ENCODE data around the gene KLK6.

The KLK6 gene

DNA sequence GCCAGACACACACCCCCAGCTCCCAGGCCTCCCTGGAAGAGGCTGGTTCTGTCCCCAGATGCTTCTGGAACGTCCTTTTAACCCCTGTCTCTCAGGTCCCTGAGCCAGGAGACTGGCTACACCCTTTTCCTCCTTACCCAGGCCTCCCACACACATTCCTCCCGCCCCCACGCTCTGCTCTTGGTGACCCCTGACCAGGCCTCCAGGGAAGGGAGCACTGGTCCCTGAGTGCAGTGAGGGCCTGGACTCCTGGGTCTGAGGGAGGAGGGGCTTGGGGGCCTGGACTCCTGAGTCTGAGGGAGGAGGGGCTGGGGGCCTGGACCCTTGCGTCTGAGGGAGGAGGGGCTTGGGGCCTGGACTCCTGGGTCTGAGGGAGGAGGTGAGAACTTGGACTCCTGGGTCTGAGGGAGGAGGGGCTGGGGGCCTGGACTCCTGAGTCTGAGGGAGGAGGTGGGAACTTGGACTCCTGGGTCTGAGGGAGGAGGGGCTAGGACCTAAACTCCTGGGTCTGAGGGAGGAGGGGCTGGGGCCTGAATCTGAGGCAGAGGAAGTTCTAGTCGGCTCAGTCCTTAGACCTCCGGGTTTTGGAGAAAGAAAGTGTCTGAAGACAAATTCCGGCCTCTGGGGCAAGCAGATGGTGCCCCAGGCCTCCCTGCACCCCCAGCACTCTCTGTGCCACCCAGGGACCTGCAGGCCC is 527 bp downstream of the KLK6 start:
- Histone ChIP-seq H3K9ac (ENCODE audit: low read length) (no peak overlapping the region), H3K36me3 (ENCODE audit: control insufficient read depth, low read depth, low read length) (no peaks in the 10 kb centered on the region), H3K27ac (ENCODE audit: low read length) (no peak overlapping the region), H3K27me3 (ENCODE audit: control insufficient read depth, insufficient read depth, low read length) (no peaks in the 10 kb centered on the region), H3K9me3 (ENCODE audit: control insufficient read depth, low read depth, low read length) (no peaks in the 10 kb centered on the region), H3K4me1 (ENCODE audit: control insufficient read depth, low read depth, low read length) (no peaks in the 10 kb centered on the region), H3K4me3 (ENCODE audit: low read length) (no peak overlapping the region)

DNA sequence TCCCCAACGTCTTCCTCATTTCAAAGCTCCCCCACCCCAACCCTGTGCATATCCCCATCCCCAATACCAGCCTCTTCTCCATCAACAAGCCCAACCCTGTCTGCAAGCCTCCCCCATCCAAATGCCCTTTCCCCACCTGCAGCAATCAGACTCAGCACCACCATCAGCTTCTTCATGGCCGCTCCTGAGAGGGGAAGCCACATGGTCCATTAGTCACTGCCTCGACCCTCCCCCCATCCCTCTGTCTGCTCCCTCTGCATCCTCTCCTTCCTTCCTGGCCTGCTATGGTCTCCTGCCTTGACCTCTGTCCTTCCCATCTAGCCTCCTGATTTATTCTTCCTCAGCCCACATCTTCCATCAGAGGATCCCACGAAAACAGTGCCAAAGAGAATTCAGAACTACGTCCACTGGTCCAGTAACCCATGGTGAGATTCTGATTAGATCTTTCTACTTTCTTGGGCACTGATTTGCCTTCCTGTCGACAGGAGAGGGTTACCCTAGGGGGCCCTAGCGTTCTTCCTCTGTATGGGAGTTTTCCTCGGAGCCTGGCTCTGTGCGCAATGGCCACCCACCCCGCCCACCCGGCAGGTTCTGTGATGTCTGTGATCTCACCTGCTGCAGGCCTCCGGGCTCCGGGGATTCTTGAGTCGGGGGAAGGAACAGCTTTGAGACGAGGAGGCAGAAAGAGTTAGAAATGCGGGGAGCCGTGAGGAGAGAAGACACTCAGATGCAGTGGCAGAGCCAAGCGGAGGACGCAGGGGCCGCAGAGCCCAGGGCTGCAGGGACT is 1.3 kb downstream of the KLK6 start:
- H3K4me3 ChIP-seq (ENCODE audit: low read length): no peak overlapping the region
- no peak overlapping the region for H3K9ac ChIP-seq (ENCODE audit: low read length)
- H3K4me1 ChIP-seq (ENCODE audit: control insufficient read depth, low read depth, low read length): no peaks in the 10 kb centered on the region
- no peaks in the 10 kb centered on the region for H3K36me3 ChIP-seq (ENCODE audit: control insufficient read depth, low read depth, low read length)
- H3K9me3 ChIP-seq (ENCODE audit: control insufficient read depth, low read depth, low read length): no peaks in the 10 kb centered on the region
- no peaks in the 10 kb centered on the region for H3K27me3 ChIP-seq (ENCODE audit: control insufficient read depth, insufficient read depth, low read length)
- H3K27ac ChIP-seq (ENCODE audit: low read length): no peak overlapping the region

DNA sequence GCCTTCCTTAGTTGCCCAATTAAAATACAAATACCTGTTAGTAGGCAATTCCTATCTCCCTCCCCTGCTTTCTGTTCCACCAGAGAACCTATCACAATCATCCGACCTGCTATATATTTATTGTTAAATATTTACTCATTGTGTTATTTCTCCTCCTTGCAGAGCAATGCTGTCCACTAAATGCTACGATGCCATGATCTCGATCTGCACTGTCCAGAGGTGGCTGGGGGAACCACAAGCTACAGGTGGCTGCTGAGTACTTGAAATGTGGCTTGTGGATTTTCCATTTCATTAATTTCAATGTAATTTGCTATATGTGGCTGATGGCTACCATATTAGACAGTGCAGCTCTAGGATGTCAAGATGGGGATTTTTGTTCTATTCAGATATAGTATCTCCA is 5.1 kb downstream of the KLK6 start:
- H3K9ac ChIP-seq (ENCODE audit: low read length): no peak overlapping the region

DNA sequence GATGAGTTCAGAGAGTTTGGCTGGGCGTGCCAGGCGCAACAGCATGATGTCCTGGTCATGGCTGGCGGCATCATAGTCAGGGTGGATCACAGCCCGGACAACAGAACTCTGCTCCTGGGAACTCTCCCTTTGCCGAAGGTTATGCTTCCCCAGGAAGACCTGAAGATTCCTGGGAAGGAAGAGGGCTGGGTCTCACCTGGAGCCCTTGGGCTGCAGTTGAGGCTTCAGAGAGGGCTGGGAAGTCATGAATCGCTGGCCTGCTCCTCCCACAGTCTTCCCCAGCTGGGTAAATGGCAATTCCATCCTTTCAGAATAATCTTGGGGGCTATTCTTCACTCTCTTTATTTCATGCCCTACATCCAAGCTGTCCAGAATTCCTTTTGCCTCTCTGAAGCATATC is 6.0 kb downstream of the KLK6 start:
- Histone ChIP-seq H3K9ac (ENCODE audit: low read length) (no peak overlapping the region), H3K4me3 (ENCODE audit: low read length) (no peak overlapping the region), H3K9me3 (ENCODE audit: control insufficient read depth, low read depth, low read length) (no peaks in the 10 kb centered on the region)

More for the DNA sequence above, 5.1 kb downstream of the KLK6 start:
- no peaks in the 10 kb centered on the region for H3K4me1 ChIP-seq (ENCODE audit: control insufficient read depth, low read depth, low read length)
- H3K27ac ChIP-seq (ENCODE audit: low read length): no peak overlapping the region
- no peaks in the 10 kb centered on the region for H3K36me3 ChIP-seq (ENCODE audit: control insufficient read depth, low read depth, low read length)
- H3K9me3 ChIP-seq (ENCODE audit: control insufficient read depth, low read depth, low read length): no peaks in the 10 kb centered on the region
- H3K27me3 ChIP-seq (ENCODE audit: control insufficient read depth, insufficient read depth, low read length): no peaks in the 10 kb centered on the region
- H3K4me3 ChIP-seq (ENCODE audit: low read length): no peak overlapping the region

DNA sequence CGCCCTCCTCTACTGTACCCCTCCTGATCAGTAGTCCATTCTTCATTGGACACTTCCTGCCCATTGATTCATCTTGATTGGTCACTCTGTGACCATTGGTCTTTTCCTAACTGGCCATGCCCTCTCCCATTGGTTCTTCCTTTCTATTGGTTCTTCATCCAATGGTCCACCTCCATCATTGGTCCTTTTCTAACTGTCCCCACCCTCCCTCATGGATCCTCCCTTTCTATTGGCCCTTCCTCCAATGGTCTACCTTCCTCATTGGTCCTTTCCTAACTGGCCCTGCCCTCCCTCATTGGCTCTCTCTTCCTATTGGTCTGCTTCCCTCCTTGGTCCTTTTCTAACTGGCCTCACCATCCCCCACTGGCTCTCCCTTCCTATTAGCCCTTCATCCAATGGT is 7.1 kb downstream of the KLK6 start:
- no peak overlapping the region for H3K4me3 ChIP-seq (ENCODE audit: low read length)
- H3K9me3 ChIP-seq (ENCODE audit: control insufficient read depth, low read depth, low read length): no peaks in the 10 kb centered on the region
- no peak overlapping the region for H3K27ac ChIP-seq (ENCODE audit: low read length)
- H3K9ac ChIP-seq (ENCODE audit: low read length): no peak overlapping the region
- no peaks in the 10 kb centered on the region for H3K27me3 ChIP-seq (ENCODE audit: control insufficient read depth, insufficient read depth, low read length)
- H3K36me3 ChIP-seq (ENCODE audit: control insufficient read depth, low read depth, low read length): no peaks in the 10 kb centered on the region
- H3K4me1 ChIP-seq (ENCODE audit: control insufficient read depth, low read depth, low read length): no peaks in the 10 kb centered on the region

More for the DNA sequence above, 6.0 kb downstream of the KLK6 start:
- no peaks in the 10 kb centered on the region for H3K27me3 ChIP-seq (ENCODE audit: control insufficient read depth, insufficient read depth, low read length)
- H3K4me1 ChIP-seq (ENCODE audit: control insufficient read depth, low read depth, low read length): no peaks in the 10 kb centered on the region
- H3K27ac ChIP-seq (ENCODE audit: low read length): no peak overlapping the region
- H3K36me3 ChIP-seq (ENCODE audit: control insufficient read depth, low read depth, low read length): no peaks in the 10 kb centered on the region

DNA sequence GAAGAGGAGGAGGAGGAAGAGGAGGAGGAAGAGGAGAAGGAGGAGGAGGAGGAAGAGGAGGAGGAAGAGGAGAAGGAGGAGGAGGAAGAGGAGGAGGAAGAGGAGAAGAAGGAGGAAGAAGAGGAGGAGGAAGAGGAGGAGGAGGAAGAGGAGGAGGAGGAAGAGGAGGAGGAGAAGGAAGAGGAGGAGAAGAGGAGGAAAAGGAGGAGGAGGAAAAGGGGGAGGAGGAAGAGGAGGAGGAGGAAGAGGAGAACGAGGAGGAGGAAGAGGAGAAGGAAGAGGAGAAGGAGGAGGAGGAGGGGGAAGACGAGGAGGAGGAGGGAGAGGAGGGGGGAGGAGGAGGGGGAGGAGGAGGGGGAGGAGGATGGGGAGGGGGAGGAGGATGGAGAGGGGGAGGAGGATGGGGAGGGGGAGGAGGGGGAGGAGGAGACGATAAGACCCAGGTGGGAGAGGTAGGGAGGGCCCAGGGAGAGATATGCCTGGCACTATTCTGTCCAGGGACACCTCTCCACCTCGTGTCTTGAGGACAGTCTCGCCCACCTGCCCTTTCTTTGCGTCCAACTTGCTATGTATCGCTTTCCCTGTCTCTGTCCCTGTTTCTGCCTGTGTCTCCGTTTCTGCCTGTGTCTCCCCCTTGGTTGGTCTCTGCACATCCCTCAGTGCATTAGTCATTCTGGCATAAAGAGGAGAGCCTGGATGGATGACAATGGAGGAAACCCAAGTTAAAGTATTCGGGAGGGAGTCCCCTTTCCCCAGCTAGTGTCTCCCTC is 9.5 kb downstream of the KLK6 start:
- H3K36me3 ChIP-seq (ENCODE audit: control insufficient read depth, low read depth, low read length): no peaks in the 10 kb centered on the region
- no peak overlapping the region for H3K27ac ChIP-seq (ENCODE audit: low read length)
- H3K9me3 ChIP-seq (ENCODE audit: control insufficient read depth, low read depth, low read length): no peaks in the 10 kb centered on the region
- H3K9ac ChIP-seq (ENCODE audit: low read length): no peak overlapping the region
- H3K4me3 ChIP-seq (ENCODE audit: low read length): no peak overlapping the region
- H3K4me1 ChIP-seq (ENCODE audit: control insufficient read depth, low read depth, low read length): no peaks in the 10 kb centered on the region
- H3K27me3 ChIP-seq (ENCODE audit: control insufficient read depth, insufficient read depth, low read length): no peaks in the 10 kb centered on the region

DNA sequence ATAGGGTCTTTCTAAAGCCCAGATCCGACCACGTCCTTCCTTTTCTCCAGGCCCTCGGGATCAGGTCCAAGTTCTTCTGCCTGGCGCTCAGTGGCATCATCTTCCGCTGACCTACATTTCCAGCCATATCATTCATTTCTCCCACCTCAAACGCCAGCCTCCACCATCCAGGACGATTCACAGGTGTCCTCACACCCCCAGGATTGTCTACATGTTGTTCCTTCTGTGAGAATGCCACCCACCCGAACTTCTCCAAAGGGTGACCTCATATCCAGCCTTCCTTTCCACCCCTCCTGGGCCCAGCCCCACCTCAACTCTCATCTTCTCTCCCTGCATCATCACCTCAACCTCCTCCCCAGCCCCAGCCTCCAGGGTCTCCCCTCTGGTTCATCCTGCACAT is 11.8 kb downstream of the KLK6 start:
- H3K27ac ChIP-seq (ENCODE audit: low read length): no peak overlapping the region
- no peak overlapping the region for H3K9ac ChIP-seq (ENCODE audit: low read length)
- no peaks in the 10 kb centered on the region for H3K27me3 ChIP-seq (ENCODE audit: control insufficient read depth, insufficient read depth, low read length)
- H3K4me1 ChIP-seq (ENCODE audit: control insufficient read depth, low read depth, low read length): no peaks in the 10 kb centered on the region
- H3K36me3 ChIP-seq (ENCODE audit: control insufficient read depth, low read depth, low read length): no peaks in the 10 kb centered on the region
- H3K4me3 ChIP-seq (ENCODE audit: low read length): no peak overlapping the region
- H3K9me3 ChIP-seq (ENCODE audit: control insufficient read depth, low read depth, low read length): no peaks in the 10 kb centered on the region

DNA sequence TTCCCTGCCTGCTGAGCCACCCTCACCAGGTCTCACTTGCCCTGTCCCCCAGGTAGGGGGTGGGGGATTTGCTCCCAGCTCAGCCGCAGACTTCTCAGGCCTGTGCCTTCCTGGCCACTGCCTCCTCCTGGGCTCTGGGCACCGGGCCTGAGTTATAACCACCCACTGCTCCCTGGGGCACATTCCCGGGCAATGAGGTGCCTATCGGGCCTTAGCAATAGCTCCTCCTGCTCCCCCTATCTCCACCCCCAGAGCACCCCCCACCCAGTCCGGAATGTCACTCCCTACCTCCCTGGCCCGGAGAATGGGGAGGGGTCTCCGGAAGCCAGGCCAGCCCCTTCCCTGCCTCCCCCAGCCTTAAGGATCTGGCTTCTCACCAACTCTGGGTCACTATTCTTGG is 16.5 kb downstream of the KLK6 start, which contains the start of gene KLK5:
Gene KLK5 (minus strand): TSS at position 129 of the 400 bp plus-strand sequence. CDS start 381 bp downstream, outside the sequence.
- H3K4me3 ChIP-seq (ENCODE audit: low read length): no peak within 1 kb of the TSS
- H3K36me3 ChIP-seq (ENCODE audit: control insufficient read depth, low read depth, low read length): no peaks in the 10 kb centered on the region
- no peaks in the 10 kb centered on the region for H3K4me1 ChIP-seq (ENCODE audit: control insufficient read depth, low read depth, low read length)
- H3K27ac ChIP-seq (ENCODE audit: low read length): no peak within 1 kb of the TSS
- no peaks in the 10 kb centered on the region for H3K9me3 ChIP-seq (ENCODE audit: control insufficient read depth, low read depth, low read length)
- no peak within 1 kb of the TSS for H3K9ac ChIP-seq (ENCODE audit: low read length)
- no peaks in the 10 kb centered on the region for H3K27me3 ChIP-seq (ENCODE audit: control insufficient read depth, insufficient read depth, low read length)

DNA sequence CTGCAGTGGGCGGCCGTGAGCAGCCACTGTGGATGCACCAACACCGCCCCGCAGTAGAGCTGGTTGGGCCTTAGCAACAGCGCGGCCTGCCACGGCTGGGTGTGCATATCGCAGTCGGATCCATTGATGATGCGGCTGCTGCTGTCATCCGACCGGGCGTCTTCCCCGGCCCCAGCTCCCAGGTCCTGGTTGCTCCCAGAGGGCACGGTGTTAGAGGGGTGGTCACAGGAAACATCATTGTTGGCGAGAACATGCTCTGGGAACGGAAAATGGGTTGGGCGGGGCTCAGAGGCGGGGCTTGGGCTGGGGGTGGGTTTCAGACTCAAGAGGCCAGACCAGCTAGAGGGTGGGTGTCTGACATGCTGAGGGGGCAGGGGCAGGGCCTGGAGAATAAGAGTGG is 19.5 kb downstream of the KLK6 start:
- H3K4me1 ChIP-seq (ENCODE audit: control insufficient read depth, low read depth, low read length): no peaks in the 10 kb centered on the region
- no peak overlapping the region for H3K4me3 ChIP-seq (ENCODE audit: low read length)
- H3K27ac ChIP-seq (ENCODE audit: low read length): no peak overlapping the region
- H3K27me3 ChIP-seq (ENCODE audit: control insufficient read depth, insufficient read depth, low read length): no peaks in the 10 kb centered on the region
- H3K9ac ChIP-seq (ENCODE audit: low read length): no peak overlapping the region
- no peaks in the 10 kb centered on the region for H3K36me3 ChIP-seq (ENCODE audit: control insufficient read depth, low read depth, low read length)
- no peaks in the 10 kb centered on the region for H3K9me3 ChIP-seq (ENCODE audit: control insufficient read depth, low read depth, low read length)

DNA sequence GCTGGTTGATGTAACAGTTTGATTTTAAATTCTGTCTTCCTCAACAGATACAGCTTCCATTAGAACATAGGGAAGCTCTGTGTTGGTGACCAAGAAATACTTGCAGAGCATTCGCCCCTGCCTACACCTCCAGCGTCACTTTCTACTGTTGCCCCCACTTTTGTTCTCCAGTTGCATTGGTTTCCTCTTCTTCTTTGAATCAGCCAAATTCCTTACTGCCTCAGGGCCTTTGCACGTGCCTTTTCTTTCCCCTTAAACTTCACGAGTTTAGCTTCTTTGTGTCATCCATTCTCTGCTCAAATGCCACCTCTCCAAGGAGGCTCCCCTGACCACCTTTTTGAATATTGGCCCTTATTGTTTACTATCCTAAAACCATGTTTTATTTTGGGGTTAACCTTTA is 22.3 kb downstream of the KLK6 start:
- Histone ChIP-seq H3K9me3 (ENCODE audit: control insufficient read depth, low read depth, low read length) (no peaks in the 10 kb centered on the region), H3K27ac (ENCODE audit: low read length) (no peak overlapping the region)

DNA sequence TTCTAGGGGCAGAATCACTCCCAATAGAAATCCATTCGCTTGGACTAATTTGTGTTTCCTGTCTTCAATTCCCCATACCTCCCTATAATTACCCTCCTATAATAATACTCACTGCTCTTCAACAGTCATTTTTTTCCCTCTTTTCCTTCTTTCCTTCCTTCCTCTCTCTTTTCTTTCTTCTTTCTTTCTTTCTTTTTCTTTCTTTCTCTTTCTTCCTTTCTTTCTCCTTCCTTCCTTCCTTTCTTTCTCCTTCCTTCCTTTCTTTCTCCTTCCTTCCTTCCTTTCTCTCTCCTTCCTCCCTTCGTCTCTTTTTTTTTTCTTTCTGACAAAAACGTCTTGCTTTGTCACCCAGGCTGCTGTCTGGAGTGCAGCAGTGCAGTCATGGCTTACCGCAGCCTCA is 24.6 kb downstream of the KLK6 start:
- Histone ChIP-seq H3K9me3 (ENCODE audit: control insufficient read depth, low read depth, low read length) (no peaks in the 10 kb centered on the region), H3K4me1 (ENCODE audit: control insufficient read depth, low read depth, low read length) (no peaks in the 10 kb centered on the region), H3K27ac (ENCODE audit: low read length) (no peak overlapping the region), H3K4me3 (ENCODE audit: low read length) (no peak overlapping the region), H3K36me3 (ENCODE audit: control insufficient read depth, low read depth, low read length) (no peaks in the 10 kb centered on the region), H3K9ac (ENCODE audit: low read length) (no peak overlapping the region), H3K27me3 (ENCODE audit: control insufficient read depth, insufficient read depth, low read length) (no peaks in the 10 kb centered on the region)

More for the DNA sequence above, 22.3 kb downstream of the KLK6 start:
- H3K9ac ChIP-seq (ENCODE audit: low read length): no peak overlapping the region
- no peaks in the 10 kb centered on the region for H3K27me3 ChIP-seq (ENCODE audit: control insufficient read depth, insufficient read depth, low read length)
- H3K36me3 ChIP-seq (ENCODE audit: control insufficient read depth, low read depth, low read length): no peaks in the 10 kb centered on the region
- H3K4me3 ChIP-seq (ENCODE audit: low read length): no peak overlapping the region
- H3K4me1 ChIP-seq (ENCODE audit: control insufficient read depth, low read depth, low read length): no peaks in the 10 kb centered on the region
